ENCODE results near the gene DLG2. TPM values are rescaled to one million over a fixed set of nuclear protein-coding genes. Genes with fewer than 3 reads are reported as not detected.

Gene DLG2
- total RNA-seq, 4 donors from 2014 or later: 2.9 to 30.2 (median 22.6) TPM

GRCh38 chr11:84673753-84674152, 953.4 kb downstream of the DLG2 start:
- intact Hi-C loops (cut with DNase I; ENCODE audit: low total_unique reads): no loop called here
- no peaks in the 10 kb centered on the region for H3K36me3 ChIP-seq
- DNase-seq: no peak
- H3K4me1 ChIP-seq: no peaks in the 10 kb centered on the region
- H3K27ac ChIP-seq: no peak overlapping the region
- H3K4me3 ChIP-seq: no peak overlapping the region
- no peaks in the 10 kb centered on the region for H3K9me3 ChIP-seq
- no peak for TF ChIP-seq POLR2A (IDR thresholded peaks at IDR 0.05)
- TF ChIP-seq CTCF (IDR thresholded peaks at IDR 0.05): no peak
- no peaks in the 10 kb centered on the region for H3K27me3 ChIP-seq

DNA sequence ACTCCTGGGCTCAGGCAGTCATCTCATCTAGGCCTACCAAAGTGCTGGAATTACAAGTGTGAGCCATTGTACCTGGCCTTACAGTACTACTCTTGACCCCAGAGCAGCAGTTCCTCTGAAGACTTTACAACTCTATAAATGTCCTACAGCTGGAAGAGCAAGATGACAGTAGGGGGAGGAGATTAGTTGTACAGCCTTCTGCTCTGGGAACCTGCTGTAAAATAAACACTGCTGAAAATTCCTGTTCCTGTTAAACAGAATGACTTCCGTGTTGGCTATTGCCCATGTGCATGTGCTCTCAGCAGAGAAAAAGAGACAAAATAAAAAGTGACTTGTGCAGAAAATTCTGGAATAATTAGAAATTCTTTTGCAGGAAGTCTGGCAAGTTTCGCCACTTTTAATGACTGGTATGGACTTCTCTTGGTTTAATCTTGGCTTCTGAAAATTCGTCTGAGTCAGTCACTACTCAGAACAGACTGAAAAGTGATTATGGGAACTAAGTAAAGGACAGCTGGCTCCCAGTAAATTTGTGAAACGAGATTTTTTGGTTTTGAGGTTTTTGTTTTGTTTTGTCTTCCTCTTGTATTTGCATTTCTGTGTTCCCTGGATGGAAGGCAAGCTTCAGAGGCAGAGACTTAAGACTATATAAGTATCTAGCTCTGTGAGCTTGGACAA, 955.7 kb downstream of the DLG2 start:
- no peak for DNase-seq
- Histone ChIP-seq H3K9me3 (no peaks in the 10 kb centered on the region), H3K36me3 (no peaks in the 10 kb centered on the region), H3K27ac (no peak overlapping the region), H3K27me3 (no peaks in the 10 kb centered on the region), H3K4me1 (no peaks in the 10 kb centered on the region), H3K4me3 (no peak overlapping the region)
- no peak for TF ChIP-seq POLR2A (IDR thresholded peaks at IDR 0.05)
- no peak for TF ChIP-seq CTCF (IDR thresholded peaks at IDR 0.05)
- intact Hi-C loops (cut with DNase I; ENCODE audit: low total_unique reads): no loop called here

GRCh38 chr11:84663731-84664130, 963.4 kb downstream of the DLG2 start:
- intact Hi-C loops (cut with DNase I; ENCODE audit: low total_unique reads): no loop called here
- no peaks in the 10 kb centered on the region for H3K4me1 ChIP-seq
- H3K27ac ChIP-seq: no peak overlapping the region
- DNase-seq: no peak
- TF ChIP-seq CTCF (IDR thresholded peaks at IDR 0.05) (no peak), POLR2A (IDR thresholded peaks at IDR 0.05) (no peak)
- no peaks in the 10 kb centered on the region for H3K36me3 ChIP-seq
- H3K9me3 ChIP-seq: no peaks in the 10 kb centered on the region
- H3K27me3 ChIP-seq: no peaks in the 10 kb centered on the region
- no peak overlapping the region for H3K4me3 ChIP-seq

- intact Hi-C loops (cut with DNase I; ENCODE audit: low total_unique reads): no loop called here
- no peaks in the 10 kb centered on the region for H3K27me3 ChIP-seq
- no peak for DNase-seq
- TF ChIP-seq POLR2A (IDR thresholded peaks at IDR 0.05): no peak
- no peak for TF ChIP-seq CTCF (IDR thresholded peaks at IDR 0.05)
- H3K4me1 ChIP-seq: no peaks in the 10 kb centered on the region
- H3K27ac ChIP-seq: no peak overlapping the region
- H3K9me3 ChIP-seq: no peaks in the 10 kb centered on the region
- no peaks in the 10 kb centered on the region for H3K36me3 ChIP-seq
- no peak overlapping the region for H3K4me3 ChIP-seq
These were observed 966.7 kb downstream of the DLG2 start for GRCh38 chr11:84660257-84660977.

DNA sequence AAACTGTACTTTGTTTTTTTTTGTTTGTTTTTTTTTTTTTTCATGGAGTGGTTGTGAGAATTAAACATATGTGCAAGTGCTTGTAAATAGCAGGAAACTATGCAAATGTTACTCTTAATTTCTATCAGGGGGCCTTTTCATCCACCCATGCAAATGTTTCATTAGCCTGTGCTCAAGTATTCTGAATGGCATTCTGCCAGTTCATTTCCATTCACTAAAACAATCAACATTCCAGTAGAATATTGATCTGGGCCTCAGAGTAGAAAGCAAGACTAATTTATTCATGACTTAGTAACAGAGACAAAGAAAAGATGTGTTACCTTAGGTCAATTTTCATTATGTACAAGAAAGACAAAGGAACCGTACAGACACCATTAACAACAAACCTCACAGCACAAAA, 971.4 kb downstream of the DLG2 start:
- DNase-seq: no peak
- no peaks in the 10 kb centered on the region for H3K9me3 ChIP-seq
- no peaks in the 10 kb centered on the region for H3K4me1 ChIP-seq
- TF ChIP-seq POLR2A (IDR thresholded peaks at IDR 0.05) (no peak), CTCF (IDR thresholded peaks at IDR 0.05) (no peak)
- no peaks in the 10 kb centered on the region for H3K27me3 ChIP-seq
- H3K4me3 ChIP-seq: no peak overlapping the region
- intact Hi-C loops (cut with DNase I; ENCODE audit: low total_unique reads): no loop called here
- no peaks in the 10 kb centered on the region for H3K36me3 ChIP-seq
- H3K27ac ChIP-seq: no peak overlapping the region

Measured in uterus (tissue), 4 donors.